AG04449 (cell line): ENCODE data around the gene CASP5.
"Not testable (repeated sequence)": the region's sequence is repeated elsewhere in the genome, so short reads cannot be mapped to it uniquely, and the experiment has no call there.

Experiments
- CTCF ChIA-PET: fragments of 350-600 bp; formaldehyde crosslinking; extraction: SDS; loops from one replicate; lab custom pipeline; 2021; ENCODE audit warnings: antibody characterized with exemption; lab: Yijun Ruan, JAX
- POLR2A ChIA-PET: fragments of 400-600, 350-600 bp; formaldehyde crosslinking; extraction: SDS; loops from one replicate; lab custom pipeline; 2020; ENCODE audit warnings: antibody characterized with exemption, inconsistent platforms; lab: Yijun Ruan, JAX
- DNase-seq: peaks from one replicate; pipeline ENCODE4 v3.0.0-alpha.2; 2010; ENCODE audit warnings: low read depth, low spot score
- H3K4me3 ChIP-seq: 2 replicates; pipeline ENCODE4 v1.5.1; 2011; ENCODE audit warnings: low read depth, mild to moderate bottlenecking, control low read depth, low read length
- CTCF ChIP-seq: IDR thresholded peaks from one replicate; pipeline ENCODE4 v1.5.1; 2011; ENCODE audit warnings: mild to moderate bottlenecking, moderate library complexity, low read length, control low read depth, inconsistent platforms; ENCODE audit not compliant: insufficient read depth; ENCODE audit errors: missing control alignments

The CASP5 gene

GRCh38 chr11:105023003-105023402 lies at the start of gene CASP5:
Gene CASP5, minus strand, starts transcription at chr11:105023168. Its CDS starts 32 bp downstream, at chr11:105023136.
- CTCF ChIA-PET = no interaction called here
- H3K4me3 ChIP-seq = no peak within 1 kb of the TSS
- POLR2A ChIA-PET = no interaction called here
- TF ChIP-seq CTCF = no peak
- no peak for DNase-seq

GRCh38 chr11:105072080-105072479 lies 49.1 kb upstream of the CASP5 start:
- POLR2A ChIA-PET = not testable (repeated sequence)

GRCh38 chr11:105071089-105071732 lies 48.2 kb upstream of the CASP5 start:
- DNase-seq = no peak
- ChIA-PET POLR2A (no interaction called here), CTCF (no interaction called here)
- no peak for TF ChIP-seq CTCF
- H3K4me3 ChIP-seq = no peak overlapping the region

More at GRCh38 chr11:105072080-105072479, 49.1 kb upstream of the CASP5 start:
- CTCF ChIA-PET, DNase-seq, H3K4me3 ChIP-seq: not testable (repeated sequence)

- ChIA-PET POLR2A (no interaction called here), CTCF (no interaction called here)
- TF ChIP-seq CTCF = no peak
Measured at GRCh38 chr11:105070306-105070705, 47.3 kb upstream of the CASP5 start.

GRCh38 chr11:105069749-105070148 lies 46.8 kb upstream of the CASP5 start:
- H3K4me3 ChIP-seq, CTCF ChIA-PET, POLR2A ChIA-PET, DNase-seq: not testable (repeated sequence)

More at GRCh38 chr11:105070306-105070705, 47.3 kb upstream of the CASP5 start:
- no peak for DNase-seq
- no peak overlapping the region for H3K4me3 ChIP-seq

- POLR2A ChIA-PET, H3K4me3 ChIP-seq, CTCF ChIA-PET, DNase-seq: not testable (repeated sequence)
Measured at GRCh38 chr11:105063245-105063941, 40.4 kb upstream of the CASP5 start.

- H3K4me3 ChIP-seq = no peak overlapping the region
- POLR2A ChIA-PET = no interaction called here
- CTCF ChIA-PET = no interaction called here
- no peak for TF ChIP-seq CTCF
- no peak for DNase-seq
Measured at GRCh38 chr11:105057432-105057831, 34.5 kb upstream of the CASP5 start.

- TF ChIP-seq CTCF = no peak
- CTCF ChIA-PET = no interaction called here
- no peak for DNase-seq
- no peak overlapping the region for H3K4me3 ChIP-seq
- POLR2A ChIA-PET = no interaction called here
Measured at GRCh38 chr11:105056446-105056845, 33.5 kb upstream of the CASP5 start.
